H1 (cell line): Measurements from ENCODE around the gene PALM3. TPM values are rescaled to one million over a fixed set of nuclear protein-coding genes. Genes with fewer than 3 reads are reported as not detected.

Source experiments
- BRCA1 ChIP-seq: IDR thresholded peaks from 2 replicates; pipeline ENCODE4 v1.6.1; 2012; ENCODE audit warnings: low read depth, low read length, improper control_type of control experiment
- CBX8 ChIP-seq: fragments of 300-800, 300-1000 bp; sonication (generic); IDR thresholded peaks from 2 replicates; pipeline ENCODE4 v1.7.1; 2016; ENCODE audit warnings: low read depth, low read length, borderline replicate concordance
- CHD1 ChIP-seq: IDR thresholded peaks from 2 replicates; pipeline ENCODE4 v1.6.1; 2012; ENCODE audit warnings: low read depth, low read length, improper control_type of control experiment
- CTBP2 ChIP-seq: IDR thresholded peaks from 2 replicates; pipeline ENCODE4 v1.7.0; 2011; ENCODE audit warnings: borderline replicate concordance, mild to moderate bottlenecking, moderate library complexity, mixed read lengths, low read length; ENCODE audit not compliant: insufficient read depth, insufficient read length
- EGR1 ChIP-seq: IDR thresholded peaks from 2 replicates; pipeline ENCODE4 v1.6.1; 2011; ENCODE audit warnings: low read depth, low read length, borderline replicate concordance
- FOSL1 ChIP-seq: IDR thresholded peaks from 2 replicates; pipeline ENCODE4 v1.6.1; 2011; ENCODE audit warnings: mild to moderate bottlenecking, low read depth, low read length, moderate library complexity; ENCODE audit not compliant: insufficient read depth
- GABPA ChIP-seq: IDR thresholded peaks from 2 replicates; pipeline ENCODE4 v1.6.1; 2011; ENCODE audit warnings: mild to moderate bottlenecking, low read length, moderate library complexity, borderline replicate concordance; ENCODE audit not compliant: insufficient read depth
- GTF2F1 ChIP-seq: IDR thresholded peaks from 2 replicates; pipeline ENCODE4 v1.6.1; 2012; ENCODE audit warnings: low read depth, low read length, improper control_type of control experiment, borderline replicate concordance
- HDAC6 ChIP-seq: IDR thresholded peaks from one replicate; pipeline ENCODE4 v1.7.1; 2012; ENCODE audit warnings: low read depth, mild to moderate bottlenecking, inconsistent platforms, low read length, moderate library complexity
- KDM1A ChIP-seq: fragments of 200-600, 300-600 bp; sonication (generic); IDR thresholded peaks from 2 replicates; pipeline ENCODE4 v1.7.1; 2016; ENCODE audit warnings: mild to moderate bottlenecking, low read length, borderline replicate concordance
- NRF1 ChIP-seq: IDR thresholded peaks from 2 replicates; pipeline ENCODE4 v1.6.1; 2011; ENCODE audit warnings: mild to moderate bottlenecking, low read depth, low read length, improper control_type of control experiment
- POLR2A ChIP-seq, 2 experiments: IDR thresholded peaks; 1 replicate in 1 of 2; 2 replicates in 1 of 2; pipeline ENCODE4 v1.6.1; 2011; ENCODE audit warnings: low read depth in 2 of 2, low read length in 2 of 2, mild to moderate bottlenecking in 2 of 2; ENCODE audit errors: control extremely low read depth in 1 of 2
- POLR2AphosphoS5 ChIP-seq: IDR thresholded peaks from 2 replicates; pipeline ENCODE4 v1.6.1; 2011; ENCODE audit warnings: low read depth, low read length
- POU5F1 ChIP-seq: IDR thresholded peaks from 2 replicates; pipeline ENCODE4 v1.6.1; 2011; ENCODE audit warnings: low read depth, mild to moderate bottlenecking, low read length, moderate library complexity
- RAD21 ChIP-seq, 2 experiments: IDR thresholded peaks in 1 of 2; conservative IDR thresholded peaks in 1 of 2; 2 replicates each; pipeline ENCODE4 v1.6.1; 2011; ENCODE audit warnings: low read depth in 2 of 2, low read length in 2 of 2, improper control_type of control experiment in 1 of 2, inconsistent platforms in 1 of 2, mild to moderate bottlenecking in 1 of 2, moderate library complexity in 1 of 2
- RNF2 ChIP-seq: fragments of 200-900, 300-1000 bp; sonication (generic); IDR thresholded peaks from 2 replicates; pipeline ENCODE4 v1.7.1; 2016; ENCODE audit warnings: borderline replicate concordance, low read depth, mild to moderate bottlenecking, antibody characterized with exemption, low read length; ENCODE audit not compliant: poor library complexity, severe bottlenecking; ENCODE audit errors: missing control alignments
- RXRA ChIP-seq: IDR thresholded peaks from 2 replicates; pipeline ENCODE4 v1.6.1; 2011; ENCODE audit warnings: low read depth, mild to moderate bottlenecking, low read length, moderate library complexity; ENCODE audit not compliant: insufficient read depth
- SAP30 ChIP-seq: fragments of 300-600 bp; sonication (generic); IDR thresholded peaks from 2 replicates; pipeline ENCODE4 v1.7.1; 2012; ENCODE audit warnings: low read length, moderate library complexity, mild to moderate bottlenecking, inconsistent platforms; ENCODE audit not compliant: insufficient read depth, insufficient replicate concordance
- SIX5 ChIP-seq: IDR thresholded peaks from 2 replicates; pipeline ENCODE4 v1.6.1; 2011; ENCODE audit warnings: mild to moderate bottlenecking, low read depth, low read length
- SP2 ChIP-seq: IDR thresholded peaks from 2 replicates; pipeline ENCODE4 v1.6.1; 2012; ENCODE audit warnings: mild to moderate bottlenecking, low read length, inconsistent platforms
- SRF ChIP-seq: IDR thresholded peaks from 2 replicates; pipeline ENCODE4 v1.6.1; 2011; ENCODE audit warnings: mild to moderate bottlenecking, low read depth, low read length, moderate library complexity
- SUZ12 ChIP-seq: fragments of 200-600 bp; sonication (generic); IDR thresholded peaks from 2 replicates; pipeline ENCODE4 v1.6.1; 2012; ENCODE audit warnings: mild to moderate bottlenecking, inconsistent platforms, low read length, moderate library complexity, mixed read lengths
- TEAD4 ChIP-seq: IDR thresholded peaks from 2 replicates; pipeline ENCODE4 v1.6.1; 2012; ENCODE audit warnings: low read depth, low read length, inconsistent platforms, mixed read lengths
- YY1 ChIP-seq: IDR thresholded peaks from 2 replicates; pipeline ENCODE4 v1.6.1; 2011; ENCODE audit warnings: low read depth, mild to moderate bottlenecking, low read length
- polyA plus RNA-seq, 7 experiments: library from polyadenylated mRNA; depleted of rRNA in 3 of 7; stranded (reverse) in 5 of 7; unstranded in 2 of 7; fragments of >200 nt in 5 of 7; fragments of 200-250 nt in 2 of 7; gene quantifications; 1 replicate in 5 of 7; 2 replicates in 1 of 7; 4 replicates in 1 of 7; pipeline versions ENCODE4 v1.2.1 to v1.2.3, GENCODE V29; 2011 to 2013; ENCODE audit warnings: missing spikeins in 2 of 7, mixed read lengths in 2 of 7
- total RNA-seq: library from RNA; stranded (reverse); fragmentation: NEBNext Ultra II Directional; extraction: Animal tissue kit (Norgen Biotek cat#: 25700); gene quantifications from 2 replicates; pipeline ENCODE4 v1.2.1, GENCODE V29; 2021

The PALM3 gene
- total and polyA plus RNA-seq, 2 of the 8 experiments (the other 6 are each of a cell fraction or from before 2014, with no cell fraction given) = 5.8 to 31.3 TPM

DNA sequence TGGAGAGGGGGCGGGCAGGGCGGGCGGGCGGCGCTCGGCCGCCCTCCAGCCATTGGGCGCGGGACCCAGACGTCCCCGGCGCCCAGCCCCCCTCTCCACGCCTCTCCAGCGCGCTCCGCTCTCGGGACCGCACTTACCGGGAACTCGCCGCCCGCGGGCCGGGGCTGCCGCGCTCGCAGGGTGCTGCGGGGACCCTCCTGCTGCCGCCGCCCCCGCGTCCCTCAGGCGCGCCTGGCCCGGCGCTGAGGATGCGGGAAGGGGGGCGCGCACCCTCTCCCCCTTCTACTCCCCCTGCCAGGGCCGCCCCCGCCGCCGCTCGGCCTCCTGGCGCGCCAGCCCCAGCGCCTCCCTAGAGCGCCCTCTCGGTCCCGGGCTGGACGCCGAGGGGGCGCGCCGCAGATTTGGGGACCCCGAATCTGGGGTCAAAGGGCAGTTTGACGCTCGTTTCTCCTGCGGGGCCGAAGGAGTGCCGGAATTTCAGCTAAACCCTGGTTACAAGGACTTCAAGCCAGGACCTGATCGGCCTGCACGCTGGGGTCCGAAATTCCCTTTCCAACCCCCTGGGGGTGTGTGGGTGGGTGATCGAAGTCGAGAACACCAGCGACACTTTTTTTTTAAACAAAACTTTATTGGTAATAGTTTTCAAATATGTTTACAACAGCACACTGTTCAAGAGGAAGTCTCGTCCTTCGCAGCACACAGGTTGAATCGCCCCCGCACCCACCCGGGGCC is 29.4 kb upstream of the PALM3 start (continued):
- TF ChIP-seq RAD21 (IDR thresholded peaks at IDR 0.05 in 1 of 2, conservative IDR thresholded peaks at IDR 0.05 in 1 of 2; ENCODE audit: low read depth in 2 of 2, low read length in 2 of 2) (no peak), NRF1 (no peak), FOSL1 (no peak), CBX8 (no peak), GABPA (no peak), POLR2A (IDR thresholded peaks at IDR 0.05; ENCODE audit: control extremely low read depth in 1 of 2, low read depth in 2 of 2, low read length in 2 of 2) (no peak), CHD1 (no peak), SAP30 (no peak), RNF2 (no peak), SIX5 (no peak), HDAC6 (no peak), BRCA1 (no peak), GTF2F1 (no peak), SUZ12 (no peak), POU5F1 (no peak), TEAD4 (peak; percentile 28; the same call in 1 of the 2 replicates), SP2 (no peak), POLR2AphosphoS5 (no peak), SRF (no peak), CTBP2 (no peak), RXRA (no peak), KDM1A (no peak), EGR1 (peak; percentile 70; the same call in 1 of the 2 replicates), YY1 (no peak)
